Endothelial cell of umbilical vein (primary cell): ENCODE measurements around the gene TBX2. TPM values are rescaled to one million over a fixed set of nuclear protein-coding genes. Genes with fewer than 3 reads are reported as not detected.

ENCODE experiments used
- BruUV-seq: library from RNA; stranded (reverse); fragments of 400-500 nt; replicated peaks from 2 replicates; lab custom pipeline; 2021; lab: Mats Ljungman, UMichigan
- CTCF ChIA-PET: fragments of 300-600, 350-600 bp; sonication (Branson Sonifier 250); formaldehyde crosslinking; loops from one replicate; lab custom pipeline; 2021; ENCODE audit warnings: antibody characterized with exemption, inconsistent platforms; lab: Charles Lee
- POLR2A ChIA-PET: fragments of 300-600, 350-600 bp; sonication (Branson Sonifier 250); formaldehyde crosslinking; loops from one replicate; lab custom pipeline; 2021; ENCODE audit warnings: antibody characterized with exemption, inconsistent platforms; lab: Charles Lee
- DNase-seq: peaks from one replicate; pipeline ENCODE4 v3.0.0-alpha.2; 2011; ENCODE audit warnings: low read depth, low spot score
- FAIRE-seq: peaks from 2 replicates; lab custom pipeline; 2011; peaks lifted over from hg19 to GRCh38; lab: Jason Lieb, UNC
- H2AFZ ChIP-seq: 2 replicates; pipeline ENCODE4 v1.6.0; 2012; ENCODE audit warnings: low read depth, low read length, control low read depth, inconsistent platforms
- H3K27ac ChIP-seq: 2 replicates; pipeline ENCODE4 v1.5.1; 2011; ENCODE audit warnings: low read depth, mild to moderate bottlenecking, control low read depth, low read length, moderate library complexity; ENCODE audit not compliant: insufficient read depth
- H3K27me3 ChIP-seq, 2 experiments: 2 replicates each; pipeline versions ENCODE4 v1.6.0 to v1.6.1; 2011; ENCODE audit warnings: low read length in 2 of 2, mixed read lengths in 1 of 2; ENCODE audit not compliant: control insufficient read depth in 2 of 2, insufficient read depth in 2 of 2
- H3K36me3 ChIP-seq, 2 experiments: 2 replicates in 1 of 2; 3 replicates in 1 of 2; pipeline ENCODE4 v1.5.1; 2011; ENCODE audit warnings: low read length in 2 of 2, mild to moderate bottlenecking in 1 of 2, moderate library complexity in 1 of 2; ENCODE audit not compliant: control insufficient read depth in 2 of 2, insufficient read depth in 2 of 2; ENCODE audit errors: extremely low read depth in 1 of 2
- H3K4me1 ChIP-seq: 3 replicates; pipeline ENCODE4 v1.5.1; 2011; ENCODE audit warnings: mild to moderate bottlenecking, low read length; ENCODE audit not compliant: control insufficient read depth, insufficient read depth; ENCODE audit errors: extremely low read depth
- H3K4me2 ChIP-seq: 2 replicates; pipeline ENCODE4 v1.6.1; 2011; ENCODE audit warnings: low read length, control low read depth, mixed read lengths; ENCODE audit not compliant: insufficient read depth
- H3K4me3 ChIP-seq, 3 experiments: fragments of 200-600 bp in 1 of 3; sonication (generic), shearing (Covaris generic) in 1 of 3; replicated peaks in 1 of 3; 2 replicates each; pipeline ENCODE4 v1.5.1; 2011 to 2016; ENCODE audit warnings: control low read depth in 3 of 3, low read length in 3 of 3, mild to moderate bottlenecking in 2 of 3, inconsistent platforms in 1 of 3, low read depth in 1 of 3, moderate library complexity in 1 of 3; ENCODE audit not compliant: insufficient read depth in 1 of 3
- H3K79me2 ChIP-seq: 2 replicates; pipeline ENCODE4 v1.6.0; 2012; ENCODE audit warnings: low read length, inconsistent platforms; ENCODE audit not compliant: control insufficient read depth, insufficient read depth
- H3K9ac ChIP-seq: replicated peaks from 2 replicates; pipeline ENCODE3; 2011; ENCODE audit warnings: low read length, control low read depth; ENCODE audit not compliant: insufficient read depth; ENCODE audit errors: extremely low read depth
- H3K9me1 ChIP-seq: replicated peaks from 3 replicates; pipeline ENCODE4 v1.6.0; 2011; ENCODE audit warnings: mild to moderate bottlenecking, low read length; ENCODE audit not compliant: control insufficient read depth, insufficient read depth; ENCODE audit errors: extremely low read depth
- H3K9me3 ChIP-seq: replicated peaks from 2 replicates; pipeline ENCODE4 v1.5.1; 2012; ENCODE audit warnings: low read length, inconsistent platforms; ENCODE audit not compliant: control insufficient read depth, insufficient read depth
- H4K20me1 ChIP-seq: replicated peaks from 2 replicates; pipeline ENCODE3; 2011; ENCODE audit warnings: mild to moderate bottlenecking, low read length; ENCODE audit not compliant: control insufficient read depth, insufficient read depth; ENCODE audit errors: extremely low read depth
- FOS ChIP-seq: IDR thresholded peaks from 2 replicates; pipeline ENCODE4 v1.6.1; 2011; ENCODE audit warnings: mild to moderate bottlenecking, low read length, moderate library complexity, borderline replicate concordance; ENCODE audit not compliant: insufficient read depth
- dilution Hi-C: fragments of 300-500 bp; cut with MboI; formaldehyde crosslinking; loops from one replicate; pipeline ENCODE4 v1.15.0; 2019; ENCODE audit warnings: low sequenced_read_pairs; ENCODE audit not compliant: extremely low pct_ligation_motif_present
- intact Hi-C: fragments of 100-400 bp; cut with micrococcal nuclease; formaldehyde crosslinking; loops from one replicate; pipeline ENCODE4 v1.10.0; 2022
- polyA plus RNA-seq, 4 experiments: library from polyadenylated mRNA; depleted of rRNA in 3 of 4; stranded (reverse) in 3 of 4; unstranded in 1 of 4; fragments of >200 nt; gene quantifications; 2 replicates each; pipeline versions ENCODE4 v1.2.1 to v1.2.3, GENCODE V29; 2011 to 2012; ENCODE audit warnings: missing spikeins in 1 of 4
- total RNA-seq: library from RNA; stranded (reverse); gene quantifications from 2 replicates; pipeline ENCODE4 v1.2.3, GENCODE V29; 2021
- TF ChIP-seq, protein P1 (sequence below), 2 donors: IDR thresholded peaks; 1 replicate in 1 of 2; 2 replicates in 1 of 2; pipeline ENCODE4 v1.5.1; 2011; ENCODE audit warnings: low read length in 2 of 2, mild to moderate bottlenecking in 2 of 2, moderate library complexity in 2 of 2, control low read depth in 1 of 2, inconsistent platforms in 1 of 2, low read depth in 1 of 2; ENCODE audit not compliant: insufficient read depth in 1 of 2; ENCODE audit errors: extremely low read depth in 1 of 2

TBX2 gene
- total and polyA plus RNA-seq, 2 donors (not counting 3 experiments of a cell fraction or from before 2014, with no cell fraction given) = not detected

DNA sequence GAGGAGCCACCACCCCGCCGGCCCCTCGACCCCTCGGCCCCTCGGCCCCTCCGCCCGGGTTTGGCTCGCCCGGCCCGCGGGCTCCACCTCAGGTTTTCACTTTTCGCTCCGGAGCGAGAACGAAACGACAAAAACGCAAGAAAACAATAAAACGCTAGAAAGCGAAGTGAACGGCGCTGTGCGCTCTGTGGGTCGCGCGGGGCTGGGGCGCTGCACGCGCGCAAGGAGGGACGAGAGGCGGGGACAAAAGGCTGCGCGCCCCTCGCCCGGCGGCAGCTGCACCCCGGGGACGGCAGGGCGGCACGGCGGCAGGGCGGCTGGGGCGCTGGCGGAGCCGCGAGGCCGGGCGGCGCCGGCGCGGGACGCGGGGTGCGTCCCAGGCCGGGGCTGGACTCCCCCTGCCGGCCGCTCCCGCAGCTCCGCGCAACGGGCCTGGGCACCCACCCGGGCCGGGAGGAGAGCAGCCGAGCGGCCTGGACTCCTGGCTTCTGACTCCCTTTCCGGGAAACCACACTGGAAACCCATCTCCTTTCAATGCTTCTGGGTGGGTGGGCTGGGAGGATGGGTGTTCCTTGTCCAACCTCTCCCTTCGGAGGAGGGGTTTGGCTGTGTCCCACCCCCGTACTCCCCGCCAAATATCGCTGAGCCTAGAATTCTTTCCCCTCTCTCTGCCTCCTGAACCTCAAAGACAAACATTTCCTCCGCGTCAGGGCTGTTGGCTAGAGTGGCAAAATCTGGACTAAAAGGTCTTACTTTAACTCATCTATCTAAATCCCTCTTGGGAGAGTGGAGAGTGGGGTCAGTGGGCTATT is 9.9 kb downstream of the TBX2 start:
- H3K27ac ChIP-seq = no peak overlapping the region

More for the DNA sequence above, 9.9 kb downstream of the TBX2 start:
- H3K4me1 ChIP-seq = peaks cover 14% of the 10 kb centered on the region
- POLR2A ChIA-PET = no interaction called here
- CTCF ChIA-PET = interaction anchor here (0.6 to 6.4 kb wide), 11 partner anchors 9 to 689 kb away, joined by 3 to 53 read pairs (median 4); partner anchors contain the start of gene TBX2
- peak overlapping the region; percentile 74 for H2AFZ ChIP-seq
- no peak overlapping the region for H3K4me2 ChIP-seq
- no peak overlapping the region for H3K9ac ChIP-seq
- FAIRE-seq (peak; percentile 68), DNase-seq (no peak)
- H4K20me1 ChIP-seq = no peaks in the 10 kb centered on the region
- H3K9me1 ChIP-seq = no peaks in the 10 kb centered on the region
- BruUV-seq = no TSS peak
- TF ChIP-seq, protein P1, sequence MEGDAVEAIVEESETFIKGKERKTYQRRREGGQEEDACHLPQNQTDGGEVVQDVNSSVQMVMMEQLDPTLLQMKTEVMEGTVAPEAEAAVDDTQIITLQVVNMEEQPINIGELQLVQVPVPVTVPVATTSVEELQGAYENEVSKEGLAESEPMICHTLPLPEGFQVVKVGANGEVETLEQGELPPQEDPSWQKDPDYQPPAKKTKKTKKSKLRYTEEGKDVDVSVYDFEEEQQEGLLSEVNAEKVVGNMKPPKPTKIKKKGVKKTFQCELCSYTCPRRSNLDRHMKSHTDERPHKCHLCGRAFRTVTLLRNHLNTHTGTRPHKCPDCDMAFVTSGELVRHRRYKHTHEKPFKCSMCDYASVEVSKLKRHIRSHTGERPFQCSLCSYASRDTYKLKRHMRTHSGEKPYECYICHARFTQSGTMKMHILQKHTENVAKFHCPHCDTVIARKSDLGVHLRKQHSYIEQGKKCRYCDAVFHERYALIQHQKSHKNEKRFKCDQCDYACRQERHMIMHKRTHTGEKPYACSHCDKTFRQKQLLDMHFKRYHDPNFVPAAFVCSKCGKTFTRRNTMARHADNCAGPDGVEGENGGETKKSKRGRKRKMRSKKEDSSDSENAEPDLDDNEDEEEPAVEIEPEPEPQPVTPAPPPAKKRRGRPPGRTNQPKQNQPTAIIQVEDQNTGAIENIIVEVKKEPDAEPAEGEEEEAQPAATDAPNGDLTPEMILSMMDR (IDR thresholded peaks at IDR 0.05; ENCODE audit: extremely low read depth in 1 of 2, insufficient read depth in 1 of 2, low read depth in 1 of 2, low read length in 2 of 2) = peak; percentile 17 to 63
- no peak for TF ChIP-seq FOS
- peak overlapping the region; percentile 11 to 34 (median 16) for H3K4me3 ChIP-seq
- peaks cover 58 to 65% of the 10 kb centered on the region in 2 experiments for H3K27me3 ChIP-seq
- no peaks in the 10 kb centered on the region for H3K36me3 ChIP-seq
- dilution Hi-C loops (no loop called here), intact Hi-C loops (loop anchor here (1.0 kb wide), 2 partner anchors 407 to 438 kb away; no protein-coding TSS in a partner anchor)
- H3K9me3 ChIP-seq = no peaks in the 10 kb centered on the region
- H3K79me2 ChIP-seq = no peaks in the 10 kb centered on the region
